H1 (cell line): ENCODE data around the gene TMEM178B.

Experiments
- EP300 ChIP-seq, 2 experiments: IDR thresholded peaks; 1 replicate in 1 of 2; 2 replicates in 1 of 2; pipeline ENCODE4 v1.6.1; 2011 to 2012; ENCODE audit warnings: low read depth in 2 of 2, low read length in 2 of 2, mild to moderate bottlenecking in 2 of 2, borderline replicate concordance in 1 of 2, inconsistent platforms in 1 of 2, moderate library complexity in 1 of 2
- EZH2 ChIP-seq: fragments of 200-600 bp; sonication (generic); IDR thresholded peaks from 2 replicates; pipeline ENCODE4 v1.7.1; 2012; ENCODE audit warnings: low read depth, mild to moderate bottlenecking, moderate library complexity, low read length, inconsistent platforms; ENCODE audit not compliant: severe bottlenecking
- PHF8 ChIP-seq: fragments of 200-600 bp; sonication (generic); conservative IDR thresholded peaks from 2 replicates; pipeline ENCODE4 v1.7.1; 2012; ENCODE audit warnings: low read depth, mild to moderate bottlenecking, inconsistent platforms, low read length, moderate library complexity
- POLR2A ChIP-seq, 2 experiments: IDR thresholded peaks; 1 replicate in 1 of 2; 2 replicates in 1 of 2; pipeline ENCODE4 v1.6.1; 2011; ENCODE audit warnings: low read depth in 2 of 2, low read length in 2 of 2, mild to moderate bottlenecking in 2 of 2; ENCODE audit errors: control extremely low read depth in 1 of 2
- POLR2AphosphoS5 ChIP-seq: IDR thresholded peaks from 2 replicates; pipeline ENCODE4 v1.6.1; 2011; ENCODE audit warnings: low read depth, low read length
- TF ChIP-seq, protein P1 (sequence below): IDR thresholded peaks from 2 replicates; pipeline ENCODE4 v1.6.1; 2012; ENCODE audit warnings: inconsistent platforms
- TF ChIP-seq, protein P2 (sequence below), 3 experiments: IDR thresholded peaks; 1 replicate in 2 of 3; 2 replicates in 1 of 3; pipeline versions ENCODE4 v1.5.1 to v1.6.1; 2011; ENCODE audit warnings: low read length in 3 of 3, mild to moderate bottlenecking in 3 of 3, inconsistent platforms in 2 of 3, low read depth in 1 of 3, moderate library complexity in 1 of 3; ENCODE audit not compliant: insufficient read depth in 1 of 3; ENCODE audit errors: control extremely low read depth in 1 of 3
- TF ChIP-seq, protein P3 (sequence below): IDR thresholded peaks from 2 replicates; pipeline ENCODE4 v1.6.1; 2011; ENCODE audit warnings: low read length, improper control_type of control experiment

DNA sequence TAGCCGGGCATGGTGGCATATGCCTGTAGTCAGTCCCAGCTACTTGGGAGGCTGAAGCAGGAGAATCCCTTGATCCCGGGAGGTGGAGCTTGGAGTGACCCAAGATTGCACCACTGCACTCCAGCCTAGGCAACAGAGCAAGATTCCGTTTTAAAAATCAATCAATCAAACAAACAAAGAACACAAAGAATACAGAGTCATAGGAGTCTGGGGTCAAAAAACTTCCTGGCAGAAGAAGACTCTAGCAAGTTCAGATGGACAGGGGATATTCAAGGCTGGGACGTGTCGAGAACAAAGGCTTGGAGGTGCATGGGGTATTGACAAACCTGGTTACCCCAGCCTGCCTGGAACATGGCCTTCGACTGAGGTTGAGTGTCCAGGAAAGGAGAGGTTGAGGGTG, 248.5 kb downstream of the TMEM178B start:
- no peak for TF ChIP-seq EZH2
- TF ChIP-seq, protein P1, sequence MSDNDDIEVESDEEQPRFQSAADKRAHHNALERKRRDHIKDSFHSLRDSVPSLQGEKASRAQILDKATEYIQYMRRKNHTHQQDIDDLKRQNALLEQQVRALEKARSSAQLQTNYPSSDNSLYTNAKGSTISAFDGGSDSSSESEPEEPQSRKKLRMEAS: no peak
- TF ChIP-seq EP300 (IDR thresholded peaks at IDR 0.05; ENCODE audit: borderline replicate concordance in 1 of 2, low read depth in 2 of 2, low read length in 2 of 2): no peak
- TF ChIP-seq, protein P2, sequence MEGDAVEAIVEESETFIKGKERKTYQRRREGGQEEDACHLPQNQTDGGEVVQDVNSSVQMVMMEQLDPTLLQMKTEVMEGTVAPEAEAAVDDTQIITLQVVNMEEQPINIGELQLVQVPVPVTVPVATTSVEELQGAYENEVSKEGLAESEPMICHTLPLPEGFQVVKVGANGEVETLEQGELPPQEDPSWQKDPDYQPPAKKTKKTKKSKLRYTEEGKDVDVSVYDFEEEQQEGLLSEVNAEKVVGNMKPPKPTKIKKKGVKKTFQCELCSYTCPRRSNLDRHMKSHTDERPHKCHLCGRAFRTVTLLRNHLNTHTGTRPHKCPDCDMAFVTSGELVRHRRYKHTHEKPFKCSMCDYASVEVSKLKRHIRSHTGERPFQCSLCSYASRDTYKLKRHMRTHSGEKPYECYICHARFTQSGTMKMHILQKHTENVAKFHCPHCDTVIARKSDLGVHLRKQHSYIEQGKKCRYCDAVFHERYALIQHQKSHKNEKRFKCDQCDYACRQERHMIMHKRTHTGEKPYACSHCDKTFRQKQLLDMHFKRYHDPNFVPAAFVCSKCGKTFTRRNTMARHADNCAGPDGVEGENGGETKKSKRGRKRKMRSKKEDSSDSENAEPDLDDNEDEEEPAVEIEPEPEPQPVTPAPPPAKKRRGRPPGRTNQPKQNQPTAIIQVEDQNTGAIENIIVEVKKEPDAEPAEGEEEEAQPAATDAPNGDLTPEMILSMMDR (IDR thresholded peaks at IDR 0.05; ENCODE audit: control extremely low read depth in 1 of 3, insufficient read depth in 1 of 3, low read depth in 1 of 3, low read length in 3 of 3): no peak
- no peak for TF ChIP-seq POLR2A (IDR thresholded peaks at IDR 0.05; ENCODE audit: control extremely low read depth in 1 of 2, low read depth in 2 of 2, low read length in 2 of 2)
- no peak for TF ChIP-seq PHF8
- TF ChIP-seq POLR2AphosphoS5: no peak
- TF ChIP-seq, protein P3, sequence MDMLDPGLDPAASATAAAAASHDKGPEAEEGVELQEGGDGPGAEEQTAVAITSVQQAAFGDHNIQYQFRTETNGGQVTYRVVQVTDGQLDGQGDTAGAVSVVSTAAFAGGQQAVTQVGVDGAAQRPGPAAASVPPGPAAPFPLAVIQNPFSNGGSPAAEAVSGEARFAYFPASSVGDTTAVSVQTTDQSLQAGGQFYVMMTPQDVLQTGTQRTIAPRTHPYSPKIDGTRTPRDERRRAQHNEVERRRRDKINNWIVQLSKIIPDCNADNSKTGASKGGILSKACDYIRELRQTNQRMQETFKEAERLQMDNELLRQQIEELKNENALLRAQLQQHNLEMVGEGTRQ: no peak
